K562 (cell line): ENCODE results near the gene SOCS7. TPM values are rescaled to one million over a fixed set of nuclear protein-coding genes. Genes with fewer than 3 reads are reported as not detected.

Experiments used
- ATAC-seq: fragments of 200-7000 bp; cut with Tn5 transposase; 3 replicates; pipeline ENCODE4 v1.9.1; 2020; ENCODE audit warnings: moderate library complexity
- BruUV-seq: library from RNA; stranded (reverse); fragments of 400-500 nt; replicated peaks from 2 replicates; lab custom pipeline; 2021; lab: Mats Ljungman, UMichigan
- CTCF ChIA-PET: fragments of 300-600 bp; formaldehyde crosslinking; extraction: SDS; loops from one replicate; lab custom pipeline; 2021; ENCODE audit warnings: low intra/inter-chr PET ratio; lab: Yijun Ruan, JAX
- POLR2A ChIA-PET: fragments of 300-600, 350-650 bp; sonication (Branson Sonifier 250); formaldehyde crosslinking; extraction: SDS; loops from one replicate; lab custom pipeline; 2021; ENCODE audit warnings: antibody characterized with exemption, inconsistent platforms; lab: Yijun Ruan, JAX
- DNase-seq, 4 experiments: peaks; one replicate each; pipeline versions ENCODE4 v3.0.0 to v3.0.0-alpha.2; 2011 to 2018; ENCODE audit warnings: low spot score in 3 of 4, mixed read lengths in 3 of 4; ENCODE audit errors: extremely low read depth in 1 of 4
- FAIRE-seq: peaks from 2 replicates; lab custom pipeline; 2011; peaks lifted over from hg19 to GRCh38; lab: Jason Lieb, UNC
- H2AFZ ChIP-seq: 2 replicates; pipeline ENCODE4 v1.6.0; 2011; ENCODE audit warnings: low read depth, low read length, control low read depth, inconsistent platforms
- H3K27ac ChIP-seq: fragments of 200-600 bp; 3 replicates; pipeline ENCODE4 v1.8.0; 2011; ENCODE audit warnings: low read depth, mild to moderate bottlenecking, control low read depth, inconsistent platforms, low read length, moderate library complexity, mixed read lengths; ENCODE audit errors: extremely low read depth
- H3K27me3 ChIP-seq, 2 experiments: fragments of 300-600 bp in 1 of 2; 2 replicates in 1 of 2; 3 replicates in 1 of 2; pipeline versions ENCODE4 v1.6.0 to v1.8.0; 2011; ENCODE audit warnings: inconsistent platforms in 2 of 2, low read length in 2 of 2, mild to moderate bottlenecking in 1 of 2, mixed read lengths in 1 of 2, moderate library complexity in 1 of 2; ENCODE audit not compliant: control insufficient read depth in 2 of 2, insufficient read depth in 2 of 2
- H3K36me3 ChIP-seq: fragments of 300-600 bp; 3 replicates; pipeline ENCODE4 v1.8.0; 2011; ENCODE audit warnings: mild to moderate bottlenecking, low read length, inconsistent platforms; ENCODE audit not compliant: control insufficient read depth, insufficient read depth
- H3K4me1 ChIP-seq, 2 experiments: fragments of 200-600 bp in 1 of 2; replicated peaks in 1 of 2; 2 replicates in 1 of 2; 3 replicates in 1 of 2; pipeline versions ENCODE4 v1.5.1 to v1.8.0; 2011; ENCODE audit warnings: inconsistent platforms in 2 of 2, low read length in 2 of 2, mild to moderate bottlenecking in 1 of 2, mixed read lengths in 1 of 2, moderate library complexity in 1 of 2; ENCODE audit not compliant: control insufficient read depth in 2 of 2, insufficient read depth in 2 of 2
- H3K4me2 ChIP-seq: 2 replicates; pipeline ENCODE4 v1.6.1; 2011; ENCODE audit warnings: low read length, control low read depth, inconsistent platforms, mixed read lengths; ENCODE audit not compliant: insufficient read depth
- H3K4me3 ChIP-seq: fragments of 200-600 bp; sonication (generic), shearing (Covaris generic); 2 replicates; pipeline ENCODE4 v1.5.1; 2016; ENCODE audit warnings: control low read depth, inconsistent platforms
- H3K79me2 ChIP-seq: fragments of 200-600 bp; 3 replicates; pipeline ENCODE4 v1.8.0; 2011; ENCODE audit warnings: low read length, inconsistent platforms; ENCODE audit not compliant: control insufficient read depth, insufficient read depth
- H3K9ac ChIP-seq, 2 experiments: 2 replicates each; pipeline versions ENCODE4 v1.6.0 to v1.6.1; 2011; ENCODE audit warnings: low read depth in 2 of 2, low read length in 2 of 2, control low read depth in 1 of 2, inconsistent platforms in 1 of 2, mild to moderate bottlenecking in 1 of 2, mixed read lengths in 1 of 2; ENCODE audit not compliant: insufficient read depth in 1 of 2
- H3K9me1 ChIP-seq: one replicate; pipeline ENCODE4 v1.6.0; 2011; ENCODE audit warnings: inconsistent platforms, mild to moderate bottlenecking, low read length, moderate library complexity; ENCODE audit not compliant: control insufficient read depth, insufficient read depth
- H3K9me3 ChIP-seq: replicated peaks from 2 replicates; pipeline ENCODE4 v1.5.1; 2011; ENCODE audit warnings: low read depth, low read length, inconsistent platforms; ENCODE audit not compliant: control insufficient read depth, insufficient read depth
- H4K20me1 ChIP-seq: replicated peaks from 2 replicates; pipeline ENCODE4 v1.6.1; 2011; ENCODE audit warnings: low read length, inconsistent platforms, mixed read lengths; ENCODE audit not compliant: control insufficient read depth, insufficient read depth
- GATAD2B ChIP-seq: fragments of 450-650 bp; IDR thresholded peaks from 2 replicates; pipeline ENCODE4 v1.6.1; 2017; ENCODE audit warnings: mild to moderate bottlenecking, borderline replicate concordance
- NONO ChIP-seq, 2 experiments: fragments of 200-400 bp in 1 of 2; fragments of 450-650 bp in 1 of 2; formaldehyde crosslinking in 1 of 2; IDR thresholded peaks; 2 replicates each; pipeline ENCODE4 v1.6.1; 2017; ENCODE audit warnings: low read depth in 2 of 2, mild to moderate bottlenecking in 2 of 2, moderate library complexity in 2 of 2, low read length in 1 of 2
- OTX1 ChIP-seq: fragments of 450-650 bp; formaldehyde crosslinking; IDR thresholded peaks from 2 replicates; pipeline ENCODE4 v1.4.0; 2022; ENCODE audit warnings: mild to moderate bottlenecking
- STAT5A ChIP-seq: IDR thresholded peaks from 2 replicates; pipeline ENCODE4 v1.6.1; 2012; ENCODE audit warnings: low read length, inconsistent platforms, borderline replicate concordance
- SUPT5H ChIP-seq: fragments of 450-650 bp; IDR thresholded peaks from 2 replicates; pipeline ENCODE4 v1.6.1; 2016
- ZFP36 ChIP-seq: fragments of 150-350 bp; IDR thresholded peaks from 2 replicates; pipeline ENCODE4 v1.6.1; 2018; ENCODE audit warnings: low read length, low read depth; ENCODE audit not compliant: partially characterized antibody
- ZNF436 ChIP-seq: fragments of 250-450, 450-650 bp; sonication (Bioruptor Pico); formaldehyde crosslinking; IDR thresholded peaks from 2 replicates; pipeline ENCODE4 v1.7.0; 2020; ENCODE audit warnings: mild to moderate bottlenecking
- ZNF780A ChIP-seq: fragments of 250-450 bp; sonication (Bioruptor Pico); IDR thresholded peaks from 2 replicates; pipeline ENCODE4 v1.5.0; 2021; ENCODE audit warnings: mild to moderate bottlenecking
- WGBS: fragments of 100-300 bp; shearing (Covaris generic); methylation state at CpG from one replicate; pipeline ENCODE4 v1.1.6; 2016; ENCODE audit warnings: low coverage, mixed read lengths; ENCODE audit not compliant: insufficient coverage; ENCODE audit errors: missing lambda C conversion rate; 5-methylcytosine and 5-hydroxymethylcytosine counted together
- in situ Hi-C: fragments of 300-500 bp; cut with MboI; formaldehyde crosslinking; loops from 4 replicates; pipeline ENCODE4 v1.15.0; 2018; ENCODE audit warnings: inconsistent platforms, mixed read lengths
- intact Hi-C: fragments of 100-400 bp; cut with micrococcal nuclease; formaldehyde crosslinking; loops from 2 replicates; pipeline ENCODE4 v1.14.2; 2022
- polyA plus RNA-seq, 8 experiments: library from polyadenylated mRNA; depleted of rRNA in 4 of 8; stranded (reverse) in 5 of 8; unstranded in 3 of 8; fragments of >200 nt; fragmentation: Nextera tagmentation in 2 of 8; fragmentation: Illumina TruSeq in 1 of 8; extraction: Ambion mirVana in 2 of 8; extraction: Trizol in 1 of 8; gene quantifications; 2 replicates each; pipeline versions ENCODE4 v1.2.1 to v1.2.3, GENCODE V29; 2011 to 2014; ENCODE audit warnings: inconsistent platforms in 1 of 8, missing spikeins in 1 of 8
- total RNA-seq, 7 experiments: library from RNA; depleted of rRNA in 6 of 7; stranded (reverse); fragments of >200 nt in 6 of 7; fragmentation: Illumina TruSeq in 2 of 7; extraction: Trizol in 2 of 7; gene quantifications; 2 replicates each; pipeline versions ENCODE4 v1.2.1 to v1.2.3, GENCODE V29; 2011 to 2021; ENCODE audit warnings: low replicate concordance in 1 of 7
- TF ChIP-seq, protein P1 (sequence below): fragments of 450-650 bp; IDR thresholded peaks from 2 replicates; pipeline ENCODE4 v1.7.0; 2016; ENCODE audit warnings: borderline replicate concordance

The SOCS7 gene
- total and polyA plus RNA-seq, 9 of the 15 experiments (the other 6 are each of a cell fraction or from before 2014, with no cell fraction given), result 0.94 to 14.5 (median 8.2) TPM

DNA sequence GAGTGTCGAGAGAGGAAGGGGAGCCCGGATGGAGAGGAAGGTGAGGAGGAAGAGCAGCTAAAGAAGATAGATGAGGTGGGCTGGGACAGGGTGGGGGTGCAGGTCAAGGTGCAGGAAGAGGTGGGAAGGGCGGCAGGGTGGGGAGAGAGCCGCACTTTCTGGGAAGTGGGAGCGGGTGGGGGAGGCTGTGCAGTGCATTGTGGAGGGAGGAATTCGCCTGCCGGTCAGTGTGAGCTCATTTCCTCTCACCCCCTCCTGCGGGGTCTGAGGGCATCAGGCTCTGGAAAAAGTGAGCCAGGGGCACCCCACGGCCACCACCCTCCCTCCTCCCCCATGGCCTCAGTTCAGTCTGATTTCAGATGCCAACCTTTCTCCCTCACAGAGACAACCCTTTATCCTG lies 74.1 kb downstream of the SOCS7 start:
- no peak overlapping the region for H3K27ac ChIP-seq
- H3K79me2 ChIP-seq, result no peaks in the 10 kb centered on the region
- intact Hi-C loops (no loop called here), in situ Hi-C loops (no loop called here)
- no peak overlapping the region for H3K4me3 ChIP-seq
- no peak overlapping the region for H3K4me2 ChIP-seq
- POLR2A ChIA-PET, result interaction anchor here (1.0 kb wide), 1 partner anchor 77 kb away, joined by 6 read pairs; no protein-coding TSS in a partner anchor
- CTCF ChIA-PET, result no interaction called here
- ATAC-seq (no peak), FAIRE-seq (no peak), DNase-seq (no peak)
- no peaks in the 10 kb centered on the region for H3K36me3 ChIP-seq
- peaks cover 7 to 42% of the 10 kb centered on the region in 2 experiments; a peak in 4 of 5 replicates for H3K27me3 ChIP-seq
- H3K4me1 ChIP-seq, result peaks cover 0 to 17% of the 10 kb centered on the region in 2 experiments; a peak in 2 of 5 replicates
- no peaks in the 10 kb centered on the region for H3K9me1 ChIP-seq
- TF ChIP-seq ZFP36 (no peak), STAT5A (no peak), SUPT5H (no peak), NONO (IDR thresholded peaks at IDR 0.05; ENCODE audit: low read depth in 2 of 2, low read length in 1 of 2) (no peak), GATAD2B (no peak), ZNF436 (CRISPR knock-in tag) (no peak), OTX1 (CRISPR knock-in tag) (no peak), ZNF780A (CRISPR knock-in tag) (no peak)
- TF ChIP-seq, protein P1, sequence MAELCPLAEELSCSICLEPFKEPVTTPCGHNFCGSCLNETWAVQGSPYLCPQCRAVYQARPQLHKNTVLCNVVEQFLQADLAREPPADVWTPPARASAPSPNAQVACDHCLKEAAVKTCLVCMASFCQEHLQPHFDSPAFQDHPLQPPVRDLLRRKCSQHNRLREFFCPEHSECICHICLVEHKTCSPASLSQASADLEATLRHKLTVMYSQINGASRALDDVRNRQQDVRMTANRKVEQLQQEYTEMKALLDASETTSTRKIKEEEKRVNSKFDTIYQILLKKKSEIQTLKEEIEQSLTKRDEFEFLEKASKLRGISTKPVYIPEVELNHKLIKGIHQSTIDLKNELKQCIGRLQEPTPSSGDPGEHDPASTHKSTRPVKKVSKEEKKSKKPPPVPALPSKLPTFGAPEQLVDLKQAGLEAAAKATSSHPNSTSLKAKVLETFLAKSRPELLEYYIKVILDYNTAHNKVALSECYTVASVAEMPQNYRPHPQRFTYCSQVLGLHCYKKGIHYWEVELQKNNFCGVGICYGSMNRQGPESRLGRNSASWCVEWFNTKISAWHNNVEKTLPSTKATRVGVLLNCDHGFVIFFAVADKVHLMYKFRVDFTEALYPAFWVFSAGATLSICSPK, result no peak
- H3K9ac ChIP-seq, result no peak overlapping the region
- H4K20me1 ChIP-seq, result peaks cover 4% of the 10 kb centered on the region; the same call in 1 of the 2 replicates
- no TSS peak for BruUV-seq
- H2AFZ ChIP-seq, result no peak overlapping the region
- no peaks in the 10 kb centered on the region for H3K9me3 ChIP-seq
- WGBS, result 0% methylated on average over 3 of the region's 9 CpGs
